Germinal center (tissue), 1 donor: ENCODE measurements around the gene SOX4.
A peak's percentile ranks its signal among the peaks of the same experiment; 100 is the strongest.

Experiments used
- DNase-seq: peaks from one replicate; pipeline ENCODE4 v3.0.0; 2012; ENCODE audit warnings: mixed read lengths, low spot score

SOX4 gene

DNA sequence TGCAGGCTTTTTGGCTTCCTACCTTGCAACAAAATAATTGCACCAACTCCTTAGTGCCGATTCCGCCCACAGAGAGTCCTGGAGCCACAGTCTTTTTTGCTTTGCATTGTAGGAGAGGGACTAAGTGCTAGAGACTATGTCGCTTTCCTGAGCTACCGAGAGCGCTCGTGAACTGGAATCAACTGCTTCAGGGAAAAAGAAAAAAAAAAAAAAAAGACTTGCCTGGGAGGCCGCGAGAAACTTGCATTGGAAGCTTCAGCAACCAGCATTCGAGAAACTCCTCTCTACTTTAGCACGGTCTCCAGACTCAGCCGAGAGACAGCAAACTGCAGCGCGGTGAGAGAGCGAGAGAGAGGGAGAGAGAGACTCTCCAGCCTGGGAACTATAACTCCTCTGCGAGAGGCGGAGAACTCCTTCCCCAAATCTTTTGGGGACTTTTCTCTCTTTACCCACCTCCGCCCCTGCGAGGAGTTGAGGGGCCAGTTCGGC lies 420 bp downstream of the SOX4 start:
- peak; percentile 30 for DNase-seq

DNA sequence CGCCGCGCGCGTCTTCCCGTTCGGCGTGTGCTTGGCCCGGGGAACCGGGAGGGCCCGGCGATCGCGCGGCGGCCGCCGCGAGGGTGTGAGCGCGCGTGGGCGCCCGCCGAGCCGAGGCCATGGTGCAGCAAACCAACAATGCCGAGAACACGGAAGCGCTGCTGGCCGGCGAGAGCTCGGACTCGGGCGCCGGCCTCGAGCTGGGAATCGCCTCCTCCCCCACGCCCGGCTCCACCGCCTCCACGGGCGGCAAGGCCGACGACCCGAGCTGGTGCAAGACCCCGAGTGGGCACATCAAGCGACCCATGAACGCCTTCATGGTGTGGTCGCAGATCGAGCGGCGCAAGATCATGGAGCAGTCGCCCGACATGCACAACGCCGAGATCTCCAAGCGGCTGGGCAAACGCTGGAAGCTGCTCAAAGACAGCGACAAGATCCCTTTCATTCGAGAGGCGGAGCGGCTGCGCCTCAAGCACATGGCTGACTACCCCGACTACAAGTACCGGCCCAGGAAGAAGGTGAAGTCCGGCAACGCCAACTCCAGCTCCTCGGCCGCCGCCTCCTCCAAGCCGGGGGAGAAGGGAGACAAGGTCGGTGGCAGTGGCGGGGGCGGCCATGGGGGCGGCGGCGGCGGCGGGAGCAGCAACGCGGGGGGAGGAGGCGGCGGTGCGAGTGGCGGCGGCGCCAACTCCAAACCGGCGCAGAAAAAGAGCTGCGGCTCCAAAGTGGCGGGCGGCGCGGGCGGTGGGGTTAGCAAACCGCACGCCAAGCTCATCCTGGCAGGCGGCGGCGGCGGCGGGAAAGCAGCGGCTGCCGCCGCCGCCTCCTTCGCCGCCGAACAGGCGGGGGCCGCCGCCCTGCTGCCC lies 1.1 kb downstream of the SOX4 start:
- DNase-seq = peak; percentile 30

DNA sequence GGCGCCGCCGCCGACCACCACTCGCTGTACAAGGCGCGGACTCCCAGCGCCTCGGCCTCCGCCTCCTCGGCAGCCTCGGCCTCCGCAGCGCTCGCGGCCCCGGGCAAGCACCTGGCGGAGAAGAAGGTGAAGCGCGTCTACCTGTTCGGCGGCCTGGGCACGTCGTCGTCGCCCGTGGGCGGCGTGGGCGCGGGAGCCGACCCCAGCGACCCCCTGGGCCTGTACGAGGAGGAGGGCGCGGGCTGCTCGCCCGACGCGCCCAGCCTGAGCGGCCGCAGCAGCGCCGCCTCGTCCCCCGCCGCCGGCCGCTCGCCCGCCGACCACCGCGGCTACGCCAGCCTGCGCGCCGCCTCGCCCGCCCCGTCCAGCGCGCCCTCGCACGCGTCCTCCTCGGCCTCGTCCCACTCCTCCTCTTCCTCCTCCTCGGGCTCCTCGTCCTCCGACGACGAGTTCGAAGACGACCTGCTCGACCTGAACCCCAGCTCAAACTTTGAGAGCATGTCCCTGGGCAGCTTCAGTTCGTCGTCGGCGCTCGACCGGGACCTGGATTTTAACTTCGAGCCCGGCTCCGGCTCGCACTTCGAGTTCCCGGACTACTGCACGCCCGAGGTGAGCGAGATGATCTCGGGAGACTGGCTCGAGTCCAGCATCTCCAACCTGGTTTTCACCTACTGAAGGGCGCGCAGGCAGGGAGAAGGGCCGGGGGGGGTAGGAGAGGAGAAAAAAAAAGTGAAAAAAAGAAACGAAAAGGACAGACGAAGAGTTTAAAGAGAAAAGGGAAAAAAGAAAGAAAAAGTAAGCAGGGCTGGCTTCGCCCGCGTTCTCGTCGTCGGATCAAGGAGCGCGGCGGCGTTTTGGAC lies 2.0 kb downstream of the SOX4 start:
- DNase-seq = peak; percentile 49

DNA sequence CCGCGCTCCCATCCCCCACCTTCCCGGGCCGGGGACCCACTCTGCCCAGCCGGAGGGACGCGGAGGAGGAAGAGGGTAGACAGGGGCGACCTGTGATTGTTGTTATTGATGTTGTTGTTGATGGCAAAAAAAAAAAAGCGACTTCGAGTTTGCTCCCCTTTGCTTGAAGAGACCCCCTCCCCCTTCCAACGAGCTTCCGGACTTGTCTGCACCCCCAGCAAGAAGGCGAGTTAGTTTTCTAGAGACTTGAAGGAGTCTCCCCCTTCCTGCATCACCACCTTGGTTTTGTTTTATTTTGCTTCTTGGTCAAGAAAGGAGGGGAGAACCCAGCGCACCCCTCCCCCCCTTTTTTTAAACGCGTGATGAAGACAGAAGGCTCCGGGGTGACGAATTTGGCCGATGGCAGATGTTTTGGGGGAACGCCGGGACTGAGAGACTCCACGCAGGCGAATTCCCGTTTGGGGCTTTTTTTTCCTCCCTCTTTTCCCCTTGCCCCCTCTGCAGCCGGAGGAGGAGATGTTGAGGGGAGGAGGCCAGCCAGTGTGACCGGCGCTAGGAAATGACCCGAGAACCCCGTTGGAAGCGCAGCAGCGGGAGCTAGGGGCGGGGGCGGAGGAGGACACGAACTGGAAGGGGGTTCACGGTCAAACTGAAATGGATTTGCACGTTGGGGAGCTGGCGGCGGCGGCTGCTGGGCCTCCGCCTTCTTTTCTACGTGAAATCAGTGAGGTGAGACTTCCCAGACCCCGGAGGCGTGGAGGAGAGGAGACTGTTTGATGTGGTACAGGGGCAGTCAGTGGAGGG lies 2.8 kb downstream of the SOX4 start:
- DNase-seq = peak; percentile 35

DNA sequence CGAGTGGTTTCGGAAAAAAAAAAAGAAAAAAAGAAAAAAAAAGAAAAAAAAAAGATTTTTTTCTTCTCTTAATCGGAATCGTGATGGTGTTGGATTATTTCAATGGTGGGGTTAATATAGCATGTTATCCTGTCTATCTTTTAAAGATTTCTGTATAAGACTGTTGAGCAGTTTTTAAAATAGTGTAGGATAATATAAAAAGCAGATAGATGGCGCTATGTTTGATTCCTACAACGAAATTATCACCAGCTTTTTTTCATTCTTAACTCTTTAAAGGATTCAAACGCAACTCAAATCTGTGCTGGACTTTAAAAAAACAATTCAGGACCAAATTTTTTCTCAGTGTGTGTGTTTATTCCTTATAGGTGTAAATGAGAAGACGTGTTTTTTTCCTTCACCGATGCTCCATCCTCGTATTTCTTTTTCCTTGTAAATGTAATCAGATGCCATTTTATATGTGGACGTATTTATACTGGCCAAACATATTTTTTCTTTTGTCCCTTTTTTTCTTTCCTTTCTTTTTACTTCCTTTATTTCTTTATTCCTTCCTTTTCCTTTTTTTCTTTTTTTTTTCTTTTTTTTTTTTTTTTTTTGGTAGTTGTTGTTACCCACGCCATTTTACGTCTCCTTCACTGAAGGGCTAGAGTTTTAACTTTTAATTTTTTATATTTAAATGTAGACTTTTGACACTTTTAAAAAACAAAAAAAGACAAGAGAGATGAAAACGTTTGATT lies 3.6 kb downstream of the SOX4 start:
- peak; percentile 31 for DNase-seq

DNA sequence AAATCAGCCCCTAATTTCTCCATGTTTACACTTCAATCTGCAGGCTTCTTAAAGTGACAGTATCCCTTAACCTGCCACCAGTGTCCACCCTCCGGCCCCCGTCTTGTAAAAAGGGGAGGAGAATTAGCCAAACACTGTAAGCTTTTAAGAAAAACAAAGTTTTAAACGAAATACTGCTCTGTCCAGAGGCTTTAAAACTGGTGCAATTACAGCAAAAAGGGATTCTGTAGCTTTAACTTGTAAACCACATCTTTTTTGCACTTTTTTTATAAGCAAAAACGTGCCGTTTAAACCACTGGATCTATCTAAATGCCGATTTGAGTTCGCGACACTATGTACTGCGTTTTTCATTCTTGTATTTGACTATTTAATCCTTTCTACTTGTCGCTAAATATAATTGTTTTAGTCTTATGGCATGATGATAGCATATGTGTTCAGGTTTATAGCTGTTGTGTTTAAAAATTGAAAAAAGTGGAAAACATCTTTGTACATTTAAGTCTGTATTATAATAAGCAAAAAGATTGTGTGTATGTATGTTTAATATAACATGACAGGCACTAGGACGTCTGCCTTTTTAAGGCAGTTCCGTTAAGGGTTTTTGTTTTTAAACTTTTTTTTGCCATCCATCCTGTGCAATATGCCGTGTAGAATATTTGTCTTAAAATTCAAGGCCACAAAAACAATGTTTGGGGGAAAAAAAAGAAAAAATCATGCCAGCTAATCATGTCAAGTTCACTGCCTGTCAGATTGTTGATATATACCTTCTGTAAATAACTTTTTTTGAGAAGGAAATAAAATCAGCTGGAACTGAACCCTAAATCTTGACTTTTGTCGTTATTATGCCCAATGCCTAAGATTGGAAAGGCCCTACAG lies 4.5 kb downstream of the SOX4 start:
- DNase-seq = peak; percentile 6

DNA sequence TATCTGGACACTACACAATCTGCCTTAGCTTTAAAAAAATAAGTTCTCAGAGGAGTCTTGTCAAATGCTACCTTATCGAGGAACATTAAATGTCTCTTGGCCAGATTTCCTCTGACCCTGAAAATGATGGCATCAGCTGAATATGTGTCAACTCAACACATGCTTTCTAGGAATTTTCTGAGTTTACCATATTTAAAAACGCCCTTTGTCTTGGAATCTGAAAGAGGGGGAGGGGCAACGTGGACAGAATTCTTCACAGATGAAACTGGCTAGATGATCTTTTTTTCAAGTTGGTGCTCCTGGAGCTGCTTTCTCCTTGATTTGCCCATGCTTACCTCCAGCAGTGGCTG lies 5.1 kb downstream of the SOX4 start:
- DNase-seq = no peak

DNA sequence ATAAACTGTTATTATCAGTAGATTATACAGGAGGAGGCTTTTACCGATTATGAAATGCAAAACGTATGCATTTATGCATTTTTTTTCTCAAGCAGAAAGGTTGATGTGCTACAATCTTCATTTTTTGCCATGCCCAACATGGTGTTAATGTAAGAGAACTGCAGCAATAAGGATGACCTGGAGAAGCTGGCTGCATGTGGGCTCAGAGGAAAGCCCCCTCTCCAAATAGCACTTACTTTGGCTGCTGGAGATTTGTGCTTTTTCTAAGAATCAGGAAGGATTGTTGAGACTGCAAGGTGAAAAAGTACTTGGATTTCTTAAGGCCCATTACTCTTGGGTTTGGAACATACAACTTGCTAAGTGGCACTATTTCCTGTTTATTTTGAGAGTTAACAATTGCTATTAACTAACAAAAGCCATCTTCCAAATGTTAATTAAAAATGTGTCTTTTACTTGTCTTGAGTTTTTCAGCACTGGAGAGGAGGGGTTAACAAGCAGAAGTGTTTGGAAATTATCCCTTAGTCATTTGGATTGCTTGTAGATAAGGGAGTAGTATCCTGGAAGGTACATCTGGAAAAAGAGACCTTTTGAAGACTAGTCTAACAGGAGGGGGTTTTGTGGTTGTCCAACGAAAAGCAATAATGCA lies 5.6 kb downstream of the SOX4 start:
- DNase-seq = no peak

DNA sequence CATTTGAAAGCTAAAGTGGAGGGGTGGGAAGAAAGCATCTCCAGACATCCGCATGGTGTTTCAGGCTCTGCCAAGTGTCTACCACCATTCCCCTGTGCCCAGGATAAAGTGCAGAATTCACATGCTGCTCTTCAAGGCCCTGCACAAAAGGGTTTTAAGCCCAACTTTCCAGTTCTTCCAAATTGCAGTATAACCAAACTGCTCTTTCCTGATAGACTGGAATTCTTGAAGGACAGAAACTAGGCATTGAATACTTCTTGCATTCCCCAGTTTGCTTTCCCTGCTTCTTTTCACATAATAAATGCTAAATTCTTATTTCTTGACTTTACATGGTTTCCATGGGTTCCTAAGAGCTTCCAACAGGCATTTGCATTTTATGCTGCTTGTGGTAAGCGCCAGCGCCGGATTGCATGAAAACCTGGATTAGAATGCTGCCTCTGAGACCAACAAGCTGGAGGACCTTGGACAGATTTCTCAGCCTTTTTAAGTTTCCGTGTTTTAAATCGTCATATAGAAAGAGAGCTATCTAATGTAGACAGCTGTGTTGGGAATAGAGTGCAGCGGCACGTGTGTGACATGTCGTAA lies 7.9 kb downstream of the SOX4 start:
- no peak for DNase-seq

DNA sequence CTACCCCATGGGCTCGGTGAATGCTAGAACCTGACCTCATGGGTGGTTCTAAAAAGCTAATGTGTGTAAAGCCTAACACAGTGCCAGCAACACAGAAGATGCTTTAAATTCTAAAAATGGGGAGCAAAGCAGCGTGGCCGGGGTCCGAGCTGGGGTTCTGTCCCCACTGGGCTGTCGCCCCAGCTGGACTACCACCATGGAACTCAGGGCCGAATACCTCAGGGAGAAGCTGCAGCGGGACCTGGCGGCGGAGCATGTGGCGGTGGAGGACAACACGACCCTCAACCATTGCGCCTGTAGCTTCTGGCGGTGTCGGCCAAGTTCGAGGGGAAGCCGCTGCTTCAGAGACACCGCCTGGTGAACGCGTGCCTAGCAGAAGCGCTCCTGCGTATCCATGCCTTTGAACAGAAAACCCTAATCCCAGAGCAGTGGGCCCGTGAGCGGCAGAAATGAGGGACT lies 8.4 kb downstream of the SOX4 start:
- no peak for DNase-seq

DNA sequence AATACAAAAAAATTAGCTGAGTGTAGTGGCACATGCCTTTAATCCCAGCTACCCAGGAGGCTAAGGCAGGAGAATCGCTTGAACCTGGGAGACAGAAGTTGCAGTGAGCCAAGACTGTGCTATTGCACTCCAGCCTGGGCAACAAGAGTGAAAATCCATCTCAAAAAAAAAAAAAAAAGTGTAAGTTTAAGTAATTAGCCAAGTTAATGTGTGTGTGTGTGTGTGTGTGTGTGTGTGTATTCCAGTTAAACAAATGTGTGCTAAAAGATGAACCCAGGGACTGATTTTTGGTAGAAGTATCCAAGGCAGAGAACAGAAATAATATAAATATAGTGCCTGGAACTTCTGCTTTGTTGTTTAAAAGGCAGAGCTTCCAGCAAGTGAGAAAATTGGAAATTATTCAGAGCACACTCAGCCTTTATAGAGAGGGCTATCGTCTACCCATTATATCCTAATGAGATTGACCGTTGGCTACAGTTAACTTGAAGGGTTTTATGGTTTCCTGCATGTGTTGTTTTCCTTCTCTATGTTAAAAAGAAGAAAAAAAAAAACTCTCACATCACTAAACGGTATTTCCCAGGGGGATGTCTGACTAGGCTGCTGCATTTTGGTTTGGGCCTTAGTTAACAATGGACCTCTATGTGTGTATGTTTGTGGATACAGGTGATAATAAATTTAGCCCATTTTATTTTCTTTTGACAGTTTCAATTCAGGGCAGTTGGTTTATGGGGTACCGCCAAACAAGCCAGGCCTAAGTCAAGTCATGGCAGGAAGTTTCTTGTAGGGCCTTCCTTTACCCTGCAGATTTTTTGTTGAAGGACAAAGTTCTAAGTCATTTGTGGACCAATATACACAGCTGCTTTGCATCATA lies 9.8 kb downstream of the SOX4 start:
- DNase-seq = no peak

DNA sequence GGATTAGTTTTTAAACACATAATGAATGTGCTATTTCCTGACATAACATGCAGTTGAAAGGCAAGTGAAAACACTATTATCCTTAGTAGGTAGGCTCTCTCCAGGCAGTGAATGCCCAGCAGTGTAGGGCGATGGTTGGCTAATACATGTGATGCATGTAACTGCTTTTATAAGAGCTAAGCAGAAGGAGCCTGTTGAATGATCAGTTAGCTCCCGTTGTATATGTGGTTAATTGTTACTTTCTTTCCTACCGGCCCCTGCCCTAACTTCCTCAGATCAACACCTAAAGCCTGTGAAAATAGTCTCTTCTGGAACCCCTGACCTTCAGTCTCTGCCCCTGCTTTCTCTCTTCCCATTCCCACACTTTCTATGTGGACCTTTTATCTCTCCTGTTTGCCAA lies 10.5 kb downstream of the SOX4 start:
- no peak for DNase-seq

DNA sequence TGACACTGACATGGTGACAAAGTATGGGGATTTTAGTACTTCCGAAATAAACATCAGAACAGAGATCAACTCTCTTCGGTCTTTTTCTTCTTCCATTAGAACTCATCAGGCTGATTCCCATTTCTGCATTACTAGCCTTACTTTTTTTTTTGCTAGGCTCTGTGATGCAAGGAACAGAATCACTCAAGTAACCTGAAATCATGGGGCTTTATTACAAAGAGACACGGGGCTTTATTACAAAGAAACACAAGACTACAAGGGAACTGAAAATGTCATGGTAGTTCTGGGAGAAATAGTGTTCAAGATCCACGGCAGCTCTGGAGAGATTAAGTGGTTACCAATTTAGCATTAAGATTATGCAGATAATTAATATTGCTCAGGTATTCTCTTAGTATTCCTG lies 11.6 kb downstream of the SOX4 start:
- DNase-seq = no peak

DNA sequence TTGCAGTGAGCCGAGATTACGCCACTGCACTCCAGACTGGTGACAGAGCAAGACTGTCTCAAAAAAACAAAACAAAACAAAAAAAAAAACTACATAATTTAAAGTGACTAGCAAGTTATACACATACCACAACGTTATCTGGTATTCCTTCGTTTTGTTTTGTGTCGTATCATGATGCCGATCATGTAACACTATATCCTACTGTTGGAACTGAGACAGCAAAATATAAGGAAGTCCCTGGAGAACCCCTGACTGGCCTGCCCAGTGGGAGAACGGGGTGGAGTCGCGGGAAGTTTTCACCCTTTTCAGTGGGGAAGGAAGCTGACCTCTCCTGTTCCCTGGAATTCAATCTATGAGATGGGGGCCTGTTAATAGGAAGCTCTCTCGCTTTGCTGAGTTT lies 15.1 kb downstream of the SOX4 start:
- DNase-seq = no peak

DNA sequence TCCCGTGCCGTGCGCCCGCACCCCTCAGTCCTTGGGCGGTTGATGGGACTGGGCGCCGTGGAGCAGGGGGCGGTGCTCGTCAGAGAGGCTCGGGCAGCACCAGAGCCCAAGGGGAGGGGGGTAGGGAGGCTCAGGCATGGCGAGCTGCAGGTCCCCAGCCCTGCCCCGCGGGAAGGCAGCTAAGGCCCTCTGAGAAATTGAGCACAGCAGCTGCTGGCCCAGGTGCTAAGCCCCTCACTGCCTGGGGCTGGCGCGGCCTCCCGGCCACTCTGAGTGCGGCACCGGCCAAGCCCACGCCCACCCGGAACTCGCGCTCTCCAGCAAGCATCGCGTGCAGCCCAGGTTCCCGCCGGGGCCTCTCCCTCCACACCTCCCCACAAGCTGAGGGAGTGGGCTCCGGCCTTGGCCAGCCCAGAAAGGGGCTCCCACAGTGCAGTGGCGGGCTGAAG lies 16.4 kb downstream of the SOX4 start:
- DNase-seq = no peak

DNA sequence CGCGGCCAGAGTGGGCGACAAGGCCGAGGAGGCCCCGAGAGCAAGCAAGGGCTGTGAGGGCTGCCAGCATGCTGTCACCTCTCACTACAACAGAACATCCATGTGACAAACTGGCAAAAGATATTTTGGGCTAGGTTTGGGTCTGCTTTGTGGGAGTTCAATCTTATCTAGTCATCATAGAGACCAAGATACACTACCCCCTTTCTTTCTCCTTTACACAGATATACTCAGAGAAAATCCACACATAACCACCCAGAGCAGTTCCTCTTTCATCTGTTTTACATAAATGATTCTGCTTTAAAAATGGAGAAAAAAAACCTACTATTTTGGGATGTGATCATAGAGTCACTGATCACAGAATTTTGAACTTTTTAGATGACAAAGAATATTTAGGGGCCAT lies 16.8 kb downstream of the SOX4 start:
- peak; percentile 39 for DNase-seq

DNA sequence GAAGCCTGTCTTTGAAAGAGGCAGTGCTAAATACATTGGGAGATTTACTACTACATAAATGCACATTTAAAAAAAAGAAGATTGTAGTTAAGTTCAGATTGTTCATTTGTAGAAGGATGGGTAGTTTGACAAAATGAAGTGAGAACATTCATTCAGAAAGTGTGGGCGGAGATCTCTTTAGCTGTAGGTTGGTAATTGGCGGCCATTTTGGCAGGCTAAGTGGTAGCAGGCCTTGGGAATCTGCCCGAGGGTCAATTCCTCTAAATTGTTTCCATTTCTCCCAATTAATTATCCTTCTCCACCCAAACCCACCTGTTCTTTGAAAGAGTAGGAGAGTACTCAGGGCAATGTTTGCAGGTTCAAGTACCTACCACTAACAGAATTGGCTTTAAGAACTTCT lies 17.9 kb downstream of the SOX4 start:
- no peak for DNase-seq

DNA sequence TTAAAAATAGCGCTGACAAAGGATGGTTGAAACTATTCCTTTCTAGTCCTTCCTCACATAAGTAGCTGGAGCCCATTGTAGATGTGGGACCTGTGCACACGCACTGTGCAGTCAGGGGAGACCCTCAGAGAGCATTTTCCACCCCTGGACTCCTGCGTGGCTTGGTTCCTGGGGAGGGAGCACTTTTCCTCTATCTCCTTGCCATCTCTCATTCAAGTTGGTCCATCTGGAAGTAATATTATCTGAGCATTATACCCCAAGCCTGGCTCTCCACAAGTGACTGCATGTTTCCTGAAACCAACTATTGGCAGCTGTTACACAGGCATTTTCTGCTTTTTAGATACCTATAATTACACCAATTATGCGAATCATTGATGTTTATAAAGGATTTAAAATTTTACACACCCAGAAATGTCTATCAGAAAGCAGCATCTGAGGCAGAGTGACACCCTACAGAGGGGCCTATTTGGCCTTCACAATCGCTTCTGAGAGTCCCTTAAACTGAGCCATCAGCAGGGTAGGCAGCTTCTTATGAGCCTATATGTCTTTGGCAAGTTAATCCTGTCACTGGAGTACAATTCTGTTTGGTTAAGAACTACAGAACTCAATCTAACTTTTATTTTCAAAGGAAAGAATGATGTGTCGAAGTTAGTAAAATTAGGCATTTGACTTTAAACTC lies 18.7 kb downstream of the SOX4 start:
- no peak for DNase-seq
